GM15510 (cell line): Measurements from ENCODE around the gene IQSEC2.

Experiments used
- POLR2A ChIP-seq: IDR thresholded peaks from 3 replicates; pipeline ENCODE4 v1.6.1; 2011; ENCODE audit warnings: borderline replicate concordance; ENCODE audit not compliant: insufficient read length; ENCODE audit errors: extremely low read depth

IQSEC2 gene

DNA sequence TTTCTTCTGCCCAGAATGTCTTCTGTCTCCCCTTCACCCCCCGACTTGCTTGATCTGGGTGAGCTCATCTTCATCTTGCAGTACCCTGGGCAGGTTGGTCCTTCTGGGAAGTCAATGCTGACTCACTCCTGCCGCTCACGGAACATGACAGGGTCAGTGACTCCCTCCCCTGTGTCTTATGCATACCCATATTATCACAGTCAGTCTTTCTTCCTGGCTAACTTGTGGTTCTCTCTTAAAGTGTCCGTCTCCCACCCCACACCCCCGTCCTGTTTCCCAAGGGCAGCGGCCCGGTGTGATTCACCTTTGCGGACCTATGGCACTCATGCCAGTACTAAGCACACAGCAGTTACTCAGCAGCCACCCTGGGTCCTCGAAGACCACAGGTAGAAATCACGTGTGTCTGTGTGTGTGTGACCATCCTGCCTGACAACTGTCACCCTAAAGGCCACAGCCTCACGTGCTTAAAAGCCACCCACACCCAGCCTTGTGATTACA is 17.7 kb downstream of the IQSEC2 start:
- no peak for TF ChIP-seq POLR2A

DNA sequence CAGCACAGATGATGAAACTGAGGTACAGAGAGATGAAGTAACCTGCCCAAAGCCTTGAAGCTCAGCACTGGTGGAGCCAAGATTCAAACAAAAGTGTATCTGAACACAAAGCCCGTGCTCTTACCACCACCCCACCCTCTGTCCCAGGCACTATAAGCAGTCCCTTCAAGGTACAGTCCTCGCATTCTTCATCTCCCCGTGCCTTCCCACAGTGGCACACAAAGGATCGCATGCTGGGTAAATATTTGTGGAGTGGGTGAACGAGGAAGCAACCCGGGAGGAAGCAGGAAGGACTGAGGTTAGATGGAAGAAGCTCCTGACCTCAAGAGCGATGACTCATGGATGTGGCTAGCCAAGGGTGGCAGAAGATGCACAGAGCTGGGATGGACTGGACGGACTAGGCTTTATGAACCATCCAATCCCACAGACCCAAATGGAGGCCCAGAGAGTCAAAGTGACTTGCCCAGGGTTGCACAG is 18.4 kb downstream of the IQSEC2 start:
- no peak for TF ChIP-seq POLR2A

DNA sequence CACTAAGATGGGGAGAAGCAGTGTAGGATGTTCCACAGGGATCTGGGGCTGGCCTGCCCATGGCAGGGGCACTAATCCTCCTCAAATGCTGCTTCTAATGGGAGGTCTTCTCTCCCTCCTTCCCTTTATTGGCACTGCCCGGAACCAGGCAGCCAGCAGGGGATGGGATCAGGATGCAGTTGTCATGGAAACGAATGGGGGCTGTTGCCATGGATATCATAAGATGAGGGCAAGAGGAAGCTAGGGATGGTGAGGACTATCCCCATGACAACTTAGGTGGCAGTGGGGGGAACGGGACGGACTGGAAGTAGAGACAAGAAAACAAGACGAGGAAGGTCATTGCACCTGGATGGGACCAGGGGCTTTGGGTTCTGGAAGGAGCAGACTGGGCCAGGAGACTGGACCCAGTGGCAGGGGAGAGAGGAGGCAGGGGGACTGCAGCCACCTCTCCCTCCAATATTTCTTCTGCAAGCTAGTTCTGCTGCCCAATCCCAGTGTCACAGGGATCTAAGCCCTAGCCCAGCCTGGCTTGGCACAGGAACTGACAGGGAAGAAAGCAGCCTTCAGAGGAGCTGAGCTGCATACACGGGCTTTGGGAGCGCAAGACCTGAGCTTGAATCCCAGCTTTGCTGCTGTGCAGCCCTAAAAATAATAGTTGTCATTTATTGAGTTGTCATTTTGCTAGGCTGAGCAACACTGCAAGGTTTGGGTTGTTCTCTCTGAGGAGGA is 19.0 kb downstream of the IQSEC2 start:
- no peak for TF ChIP-seq POLR2A

DNA sequence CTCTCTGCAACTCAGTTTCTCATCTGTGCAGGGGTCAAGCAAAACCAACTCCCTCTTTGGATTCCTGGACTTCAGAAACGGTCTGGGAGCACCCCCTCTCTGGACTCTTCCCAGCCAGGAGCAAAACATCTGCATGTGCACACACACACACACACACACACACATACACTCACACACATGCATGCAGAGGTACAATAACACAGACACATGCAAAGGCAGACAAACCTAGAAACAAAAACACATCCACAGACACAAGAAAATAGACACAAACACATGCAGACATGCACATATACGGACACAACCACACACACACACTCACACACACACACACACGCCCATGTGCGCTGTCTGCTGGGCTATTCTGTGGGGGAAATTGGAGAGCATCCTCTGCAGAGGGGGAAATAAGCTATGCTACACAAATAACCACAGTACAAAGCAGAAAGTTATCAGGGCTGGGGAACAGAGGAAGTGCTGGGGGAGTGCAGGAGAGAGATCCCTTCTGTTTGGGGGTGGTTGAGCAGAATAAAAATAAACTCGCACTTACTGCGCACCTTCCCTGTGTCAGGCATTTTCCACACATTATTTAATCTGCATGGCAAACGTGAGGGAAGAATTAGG is 19.9 kb downstream of the IQSEC2 start:
- no peak for TF ChIP-seq POLR2A

DNA sequence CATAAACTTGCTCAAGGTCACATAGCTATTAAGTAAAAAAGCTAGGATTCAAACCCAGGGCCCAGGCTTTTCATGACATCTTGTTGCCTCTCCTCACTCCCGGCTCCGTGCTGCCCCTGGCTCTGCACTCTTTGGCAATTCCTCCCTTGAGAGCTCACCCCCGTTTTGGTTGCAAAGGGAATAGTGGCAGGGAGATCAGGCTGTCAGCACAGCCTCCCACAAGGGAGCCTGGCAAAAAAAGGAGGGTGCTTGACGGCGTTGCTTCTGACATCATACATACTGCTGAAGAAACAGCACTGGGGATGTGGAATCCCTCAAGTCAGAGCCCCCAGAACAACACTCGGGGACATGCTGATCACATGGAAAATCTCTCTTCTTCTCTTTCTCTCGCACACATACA is 20.5 kb downstream of the IQSEC2 start:
- TF ChIP-seq POLR2A = no peak

DNA sequence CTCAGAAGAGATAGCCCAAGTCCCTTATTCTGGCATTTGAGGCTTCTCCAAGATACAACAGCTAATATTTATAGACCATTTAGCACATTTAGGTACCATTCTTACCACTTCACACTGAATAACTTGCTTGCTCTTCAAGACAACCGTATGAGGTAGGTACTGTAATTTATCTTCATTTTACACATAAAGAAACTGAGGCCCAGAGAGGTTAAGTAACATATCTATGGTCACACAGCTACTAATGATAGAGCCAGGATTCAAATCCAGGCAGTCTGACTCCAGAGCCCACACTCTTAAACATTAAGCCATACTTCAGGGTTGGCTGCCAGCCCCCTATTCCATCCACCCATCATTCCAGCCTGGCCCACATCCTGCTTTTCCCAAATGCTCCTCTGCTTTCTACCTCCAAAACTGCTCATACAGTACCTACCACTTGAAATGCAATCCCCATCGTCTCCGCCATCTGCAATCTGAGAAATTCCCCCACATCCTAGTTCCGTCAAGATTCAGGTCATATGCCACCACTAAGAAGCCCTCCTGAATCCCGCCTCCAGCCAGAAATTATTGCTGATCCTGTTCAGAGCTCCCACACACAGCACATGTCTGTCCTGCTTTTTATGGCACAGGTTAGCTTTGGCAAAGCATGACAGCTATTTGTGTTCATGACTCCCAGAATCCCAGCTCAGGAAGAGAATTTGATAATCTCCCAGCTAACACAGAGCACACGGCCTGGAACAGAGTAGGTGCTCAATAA is 23.5 kb downstream of the IQSEC2 start:
- no peak for TF ChIP-seq POLR2A

DNA sequence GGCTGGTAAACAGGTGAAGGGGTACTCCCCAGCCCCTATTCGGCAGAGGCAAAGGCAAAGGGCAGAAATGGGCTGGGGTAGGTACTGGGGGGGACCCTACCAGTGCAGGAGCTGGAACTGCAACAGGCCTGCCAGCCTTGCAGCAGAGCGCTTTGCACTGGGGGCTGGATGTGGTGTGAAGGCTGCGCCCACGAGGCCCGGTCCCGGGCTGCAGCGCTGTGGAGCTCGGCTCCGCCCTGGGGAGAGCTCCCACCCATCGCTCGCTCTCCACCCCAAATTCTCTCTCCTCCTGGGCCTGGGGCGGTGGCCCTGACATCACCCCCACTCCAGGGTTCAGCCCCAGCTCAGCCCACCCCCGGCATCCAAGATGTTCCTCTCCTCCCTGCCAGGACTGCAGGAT is 24.2 kb downstream of the IQSEC2 start:
- TF ChIP-seq POLR2A = no peak

DNA sequence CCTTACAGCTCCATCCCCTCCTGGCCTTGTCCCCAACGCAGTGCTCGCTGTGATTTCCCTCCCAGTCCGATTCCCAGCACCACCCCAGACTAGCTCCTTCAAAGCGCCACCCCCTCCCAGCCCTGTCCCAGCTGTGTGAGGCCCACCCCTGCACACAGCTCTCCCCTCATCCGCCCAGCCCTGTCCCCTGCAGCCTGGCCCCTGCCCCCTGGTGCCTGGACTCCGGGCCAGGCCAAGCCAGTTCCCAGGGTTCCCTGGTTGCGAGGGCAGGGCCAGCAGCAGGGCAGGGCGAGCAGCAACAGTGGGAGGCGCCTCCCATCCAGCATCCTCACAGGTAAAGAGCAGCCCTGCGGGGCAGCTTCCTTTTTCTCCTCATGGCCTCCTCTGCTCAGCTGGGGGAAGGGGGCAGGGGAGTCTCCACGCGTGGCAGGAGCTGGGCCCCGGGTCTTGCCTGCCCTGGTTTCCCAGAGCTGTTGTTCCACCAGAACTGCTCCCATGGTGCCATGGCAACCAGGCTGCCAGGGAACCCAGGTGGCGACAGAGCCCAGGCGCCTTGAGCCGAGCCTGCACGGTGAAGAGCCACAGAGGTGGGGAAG is 24.8 kb downstream of the IQSEC2 start:
- no peak for TF ChIP-seq POLR2A

DNA sequence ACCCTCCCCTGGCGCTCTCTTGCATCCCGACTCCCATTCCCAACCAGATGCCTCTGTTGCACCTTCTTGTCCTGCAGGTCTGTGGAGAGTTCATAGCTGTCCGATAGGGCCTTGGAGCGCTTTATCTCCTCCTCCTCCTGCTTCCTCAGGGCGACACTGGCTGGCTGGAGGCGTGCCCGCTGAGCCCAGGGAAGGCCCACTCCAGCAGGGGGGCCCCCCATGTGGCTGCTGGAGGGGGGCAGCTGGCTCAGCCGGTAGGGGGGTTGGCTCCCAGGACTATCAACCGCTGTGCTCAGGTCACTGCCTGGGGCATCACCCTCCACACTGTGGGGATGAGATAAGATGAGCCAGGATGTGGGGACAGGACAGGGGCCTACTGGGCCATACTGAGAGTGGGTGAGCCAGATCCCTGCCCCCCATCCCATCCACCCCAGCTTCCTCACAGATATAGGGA is 25.6 kb downstream of the IQSEC2 start:
- no peak for TF ChIP-seq POLR2A

DNA sequence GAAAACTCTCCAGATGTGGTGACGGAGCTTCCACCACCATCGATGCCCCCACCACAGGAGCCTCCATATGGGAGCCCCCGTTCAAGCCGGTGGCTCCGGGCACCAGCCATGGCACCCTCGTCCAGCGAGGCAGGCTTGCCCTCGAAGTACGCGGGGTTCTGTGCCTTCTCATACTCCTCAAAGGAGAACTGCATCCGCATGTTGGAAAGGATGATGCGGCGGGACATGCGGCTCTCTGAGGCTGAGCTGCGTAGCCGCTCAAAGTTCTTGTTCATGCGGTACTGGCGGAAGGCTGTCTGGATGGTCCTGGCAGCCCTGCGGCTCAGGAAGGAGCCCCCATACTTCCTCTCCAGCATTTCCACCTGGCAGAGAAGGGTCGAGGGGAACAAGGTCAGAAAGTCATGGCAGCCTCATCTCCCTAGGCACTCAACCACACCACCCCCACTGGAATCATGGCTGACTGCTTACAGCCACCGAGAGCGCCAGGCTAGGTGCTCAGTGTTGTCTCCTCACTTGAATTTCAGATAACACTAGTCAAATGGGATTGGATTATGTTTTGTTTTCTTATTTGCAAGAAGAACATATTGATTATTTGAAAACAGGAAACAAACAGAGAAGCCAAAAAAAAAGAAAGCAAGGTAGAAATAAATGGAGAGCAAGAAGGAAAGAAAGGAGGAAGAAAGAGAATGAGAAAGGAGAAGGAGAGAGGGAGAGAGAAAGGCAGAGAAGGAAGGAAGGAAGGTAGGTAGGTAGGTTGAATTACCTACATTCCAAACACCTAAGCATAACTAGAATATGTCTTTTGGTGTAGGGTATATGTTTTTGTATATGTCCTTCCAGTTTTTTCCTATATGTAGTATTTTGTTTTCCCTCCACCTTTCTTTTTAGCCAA is 26.6 kb downstream of the IQSEC2 start:
- TF ChIP-seq POLR2A = no peak

DNA sequence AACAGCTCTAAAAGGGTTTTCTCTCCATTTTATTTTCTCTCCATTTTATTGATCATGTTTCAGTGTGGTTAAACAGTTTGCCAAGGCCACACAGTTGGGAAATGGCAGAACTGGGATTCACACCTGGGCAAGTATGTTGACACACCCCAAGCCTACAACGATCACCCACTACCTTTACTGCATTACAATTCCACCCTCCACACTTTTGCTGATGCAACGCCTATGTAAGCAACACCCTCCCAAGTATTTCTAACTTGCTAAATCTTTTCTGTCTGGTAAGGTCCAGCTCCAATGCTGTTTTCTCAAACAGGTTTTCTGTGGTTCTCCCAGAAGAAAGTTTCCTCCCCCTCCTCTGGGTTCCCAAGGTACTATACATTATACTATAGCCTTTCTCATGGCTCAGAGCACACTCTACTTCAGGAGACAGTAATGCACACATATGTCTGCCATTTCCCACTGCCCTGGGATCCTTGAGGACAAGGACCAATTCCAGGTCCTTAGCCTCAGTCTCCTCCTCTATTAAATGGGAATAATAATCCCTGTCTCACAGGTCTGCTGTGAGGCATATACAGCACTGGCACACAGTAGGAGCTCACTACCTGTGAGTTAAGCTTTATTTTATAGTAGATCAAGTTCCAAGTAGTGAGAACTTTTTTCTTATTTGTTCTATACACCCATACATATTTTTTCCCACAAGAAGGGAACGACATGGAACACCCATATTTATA is 27.9 kb downstream of the IQSEC2 start:
- no peak for TF ChIP-seq POLR2A

DNA sequence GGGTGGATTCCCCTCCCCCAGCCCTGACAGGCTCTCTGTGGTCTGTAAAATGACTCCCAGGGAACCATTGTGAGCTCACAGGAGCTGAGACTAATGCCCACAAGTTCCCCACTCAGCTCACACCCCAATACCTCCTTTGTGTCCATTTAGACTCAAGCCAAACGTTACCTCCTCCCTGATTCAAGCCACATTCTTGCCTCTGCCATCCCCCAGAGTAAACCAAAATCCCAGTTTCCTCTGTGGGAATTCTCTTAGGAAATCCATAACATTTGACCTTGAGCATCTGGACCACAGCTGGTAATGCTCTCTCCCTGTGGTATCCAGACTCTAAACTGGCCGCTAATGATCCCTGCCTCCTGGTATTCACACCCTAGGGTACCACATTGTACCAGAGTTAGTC is 30.1 kb downstream of the IQSEC2 start:
- TF ChIP-seq POLR2A = no peak

DNA sequence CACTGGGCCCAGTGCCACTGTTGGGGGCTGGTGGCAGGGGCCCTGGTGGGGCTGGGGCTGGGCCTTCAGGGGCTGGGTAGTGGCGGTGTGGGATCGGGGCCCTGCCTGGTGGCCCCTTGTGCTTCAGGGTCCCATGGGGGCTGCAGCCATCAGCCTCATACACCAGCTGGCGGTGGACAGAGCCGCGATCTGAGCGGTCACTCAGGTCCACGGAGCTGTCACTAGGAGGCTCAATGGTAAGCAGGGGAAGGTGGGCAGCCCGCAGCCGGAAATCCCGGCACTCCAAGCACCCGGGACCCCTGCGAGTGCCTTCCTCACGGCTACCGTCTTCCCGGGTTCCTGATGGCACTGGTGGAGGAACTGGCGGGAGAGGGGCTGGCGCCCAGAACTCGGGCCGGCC is 30.8 kb downstream of the IQSEC2 start:
- no peak for TF ChIP-seq POLR2A
